ENCODE data around the gene ANKRD33B.
A peak's percentile ranks its signal among the peaks of the same experiment; 100 is the strongest.
"Not testable (repeated sequence)": the region's sequence is repeated elsewhere in the genome, so short reads cannot be mapped to it uniquely, and the experiment has no call there.

ANKRD33B gene

DNA sequence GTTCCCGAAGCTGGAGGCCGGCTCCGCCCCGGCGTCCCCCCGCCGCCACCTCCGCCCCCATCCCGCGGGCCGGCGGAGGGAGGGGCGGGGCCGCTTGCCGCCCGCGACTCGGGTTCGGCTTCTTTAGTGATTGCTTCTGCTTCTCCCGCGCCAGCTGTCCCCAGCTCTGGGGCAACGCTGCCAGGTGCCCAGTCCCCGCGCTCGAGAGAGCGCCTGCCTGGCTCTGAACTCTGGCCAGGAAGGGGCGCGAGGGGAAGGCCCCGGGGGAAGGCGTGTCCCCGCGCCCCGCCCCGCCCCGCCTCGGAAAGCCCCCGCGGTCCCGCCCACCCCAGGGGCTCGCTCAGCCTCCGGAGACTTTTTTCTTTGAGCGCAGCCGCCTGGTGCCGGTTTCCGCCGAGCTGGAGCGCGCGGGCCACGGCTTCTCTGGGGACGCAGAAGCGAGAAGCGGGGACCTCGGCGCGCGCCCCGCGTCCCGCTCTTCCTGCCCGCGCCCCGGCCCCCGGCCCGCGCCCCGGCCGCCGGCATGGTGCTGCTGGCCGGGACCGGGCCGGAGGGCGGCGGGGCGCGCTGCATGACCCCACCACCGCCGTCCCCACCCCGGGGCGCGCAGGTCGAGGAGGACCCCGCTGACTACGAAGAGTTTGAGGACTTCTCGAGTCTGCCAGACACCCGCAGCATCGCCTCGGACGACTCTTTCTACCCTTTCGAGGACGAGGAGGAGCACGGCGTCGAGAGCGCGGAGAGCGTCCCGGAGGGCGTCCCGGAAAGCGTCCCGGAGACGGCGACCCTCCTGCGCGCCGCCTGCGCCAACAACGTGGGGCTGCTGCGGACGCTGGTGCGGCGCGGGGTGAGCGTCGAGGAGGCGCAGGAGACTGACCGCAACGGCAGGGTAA lies at the start of gene ANKRD33B:
ANKRD33B (plus strand) TSS at position 126 of the 893 bp plus-strand sequence; CDS start at position 524, 398 bp downstream.
- peak within 1 kb of the TSS; percentile 97 for H3K4me3 ChIP-seq (ENCODE audit: low read depth, low read length)
- TF ChIP-seq, protein P1, sequence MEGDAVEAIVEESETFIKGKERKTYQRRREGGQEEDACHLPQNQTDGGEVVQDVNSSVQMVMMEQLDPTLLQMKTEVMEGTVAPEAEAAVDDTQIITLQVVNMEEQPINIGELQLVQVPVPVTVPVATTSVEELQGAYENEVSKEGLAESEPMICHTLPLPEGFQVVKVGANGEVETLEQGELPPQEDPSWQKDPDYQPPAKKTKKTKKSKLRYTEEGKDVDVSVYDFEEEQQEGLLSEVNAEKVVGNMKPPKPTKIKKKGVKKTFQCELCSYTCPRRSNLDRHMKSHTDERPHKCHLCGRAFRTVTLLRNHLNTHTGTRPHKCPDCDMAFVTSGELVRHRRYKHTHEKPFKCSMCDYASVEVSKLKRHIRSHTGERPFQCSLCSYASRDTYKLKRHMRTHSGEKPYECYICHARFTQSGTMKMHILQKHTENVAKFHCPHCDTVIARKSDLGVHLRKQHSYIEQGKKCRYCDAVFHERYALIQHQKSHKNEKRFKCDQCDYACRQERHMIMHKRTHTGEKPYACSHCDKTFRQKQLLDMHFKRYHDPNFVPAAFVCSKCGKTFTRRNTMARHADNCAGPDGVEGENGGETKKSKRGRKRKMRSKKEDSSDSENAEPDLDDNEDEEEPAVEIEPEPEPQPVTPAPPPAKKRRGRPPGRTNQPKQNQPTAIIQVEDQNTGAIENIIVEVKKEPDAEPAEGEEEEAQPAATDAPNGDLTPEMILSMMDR (IDR thresholded peaks at IDR 0.05; ENCODE audit: borderline replicate concordance, insufficient read depth, low read depth, low read length) = no peak

DNA sequence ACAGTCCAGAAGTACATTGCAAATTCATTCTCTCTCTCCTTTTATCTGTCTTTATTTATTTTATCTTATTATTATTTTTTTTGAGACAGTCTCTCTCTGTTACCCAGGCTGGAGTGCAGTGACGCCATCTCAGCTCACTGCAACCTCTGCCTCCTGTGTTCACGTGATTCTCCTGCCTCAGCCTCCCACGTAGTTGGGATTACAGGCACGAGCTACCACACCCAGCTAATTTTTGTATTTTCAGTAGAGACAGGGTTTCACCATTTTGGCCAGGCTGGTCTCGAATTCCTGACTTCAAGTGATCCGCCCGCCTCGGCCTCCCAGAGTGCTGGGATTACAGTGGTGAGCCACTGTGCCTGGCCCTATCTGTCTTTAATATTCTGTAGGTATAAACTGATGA lies 49.3 kb upstream of the ANKRD33B start:
- not testable (repeated sequence) for H3K4me3 ChIP-seq (ENCODE audit: low read depth, low read length)

DNA sequence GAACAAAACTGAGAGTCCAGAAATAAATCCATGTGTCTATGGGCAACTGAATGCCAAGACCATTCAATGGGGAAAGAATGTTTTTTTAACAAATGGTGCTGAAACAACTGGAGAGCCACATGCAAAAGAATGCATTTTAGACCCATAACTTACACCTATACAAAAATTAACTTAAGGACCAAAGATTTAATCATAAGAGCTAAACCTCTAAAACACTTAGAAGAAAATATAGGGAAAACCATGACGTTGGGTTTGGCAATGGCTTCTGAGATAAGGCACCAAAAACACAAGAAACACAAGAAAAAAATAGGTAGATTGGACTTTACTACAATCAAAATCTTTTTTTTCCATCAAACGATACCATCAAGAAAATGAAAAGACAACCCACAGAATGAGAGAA lies 48.4 kb upstream of the ANKRD33B start:
- H3K4me3 ChIP-seq (ENCODE audit: low read depth, low read length) = no peak overlapping the region
- TF ChIP-seq, protein P1 (IDR thresholded peaks at IDR 0.05; ENCODE audit: borderline replicate concordance, insufficient read depth, low read depth, low read length) = no peak

DNA sequence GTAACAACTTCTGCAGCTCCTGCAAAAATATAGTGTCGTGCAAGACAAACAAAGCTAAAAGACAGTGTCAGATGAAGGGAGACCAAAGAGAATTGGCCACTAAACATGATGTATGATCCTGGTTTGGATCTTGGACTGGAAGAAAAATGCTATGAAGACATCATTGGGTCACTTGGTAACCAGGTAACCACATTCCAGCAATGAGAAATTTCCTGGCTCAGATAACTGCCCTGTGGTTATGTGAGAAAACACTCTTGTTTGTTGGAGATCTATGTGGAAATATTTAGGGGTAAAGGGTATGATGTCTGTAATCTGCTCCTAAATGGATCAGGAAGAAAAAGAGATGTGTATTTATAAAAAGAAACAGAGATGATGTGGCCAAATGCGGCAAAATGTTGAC lies 45.5 kb upstream of the ANKRD33B start:
- TF ChIP-seq, protein P1 (IDR thresholded peaks at IDR 0.05; ENCODE audit: borderline replicate concordance, insufficient read depth, low read depth, low read length) = no peak

DNA sequence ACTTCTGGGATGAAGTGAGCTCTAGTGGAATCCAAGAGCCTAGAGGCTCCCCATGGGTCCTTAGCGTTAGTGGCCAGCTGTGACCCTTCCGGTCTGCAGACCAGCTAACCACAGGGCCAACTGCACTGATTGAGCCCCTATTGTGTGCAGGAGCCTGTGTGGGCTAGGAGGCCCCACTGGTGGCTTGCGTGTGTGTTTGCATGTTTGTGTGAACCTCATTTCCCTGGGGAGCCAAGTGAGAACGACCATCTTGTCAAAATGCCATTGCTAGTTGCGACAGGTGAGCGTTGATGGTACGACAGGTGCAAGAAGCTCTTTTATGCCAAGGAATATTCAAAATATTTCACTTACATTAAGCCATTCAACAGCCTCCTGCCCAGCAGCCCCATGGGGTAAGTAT lies 44.1 kb upstream of the ANKRD33B start:
- no peak overlapping the region for H3K4me3 ChIP-seq (ENCODE audit: low read depth, low read length)
- TF ChIP-seq, protein P1 (IDR thresholded peaks at IDR 0.05; ENCODE audit: borderline replicate concordance, insufficient read depth, low read depth, low read length) = no peak

More for the DNA sequence above, 45.5 kb upstream of the ANKRD33B start:
- no peak overlapping the region for H3K4me3 ChIP-seq (ENCODE audit: low read depth, low read length)

DNA sequence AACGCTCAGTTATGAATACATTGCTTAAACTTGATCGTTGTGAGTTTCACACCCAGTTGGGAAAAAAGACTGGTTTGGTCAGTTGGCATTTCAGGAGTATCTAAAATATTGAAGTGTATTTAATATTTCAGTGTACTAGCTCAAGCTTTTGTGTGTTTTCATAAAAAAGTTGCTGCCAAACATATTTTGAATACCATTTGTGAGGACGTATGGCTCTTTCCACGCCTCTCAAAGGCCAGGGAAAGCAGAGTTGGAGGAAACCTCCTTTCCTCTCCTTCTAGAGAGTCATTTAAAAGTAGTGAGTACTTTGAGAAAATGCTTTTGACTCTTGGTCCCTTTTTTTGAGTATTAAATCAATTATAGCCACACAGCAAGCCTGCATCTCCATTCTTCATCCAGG lies 43.2 kb upstream of the ANKRD33B start:
- no peak overlapping the region for H3K4me3 ChIP-seq (ENCODE audit: low read depth, low read length)
- TF ChIP-seq, protein P1 (IDR thresholded peaks at IDR 0.05; ENCODE audit: borderline replicate concordance, insufficient read depth, low read depth, low read length) = no peak

DNA sequence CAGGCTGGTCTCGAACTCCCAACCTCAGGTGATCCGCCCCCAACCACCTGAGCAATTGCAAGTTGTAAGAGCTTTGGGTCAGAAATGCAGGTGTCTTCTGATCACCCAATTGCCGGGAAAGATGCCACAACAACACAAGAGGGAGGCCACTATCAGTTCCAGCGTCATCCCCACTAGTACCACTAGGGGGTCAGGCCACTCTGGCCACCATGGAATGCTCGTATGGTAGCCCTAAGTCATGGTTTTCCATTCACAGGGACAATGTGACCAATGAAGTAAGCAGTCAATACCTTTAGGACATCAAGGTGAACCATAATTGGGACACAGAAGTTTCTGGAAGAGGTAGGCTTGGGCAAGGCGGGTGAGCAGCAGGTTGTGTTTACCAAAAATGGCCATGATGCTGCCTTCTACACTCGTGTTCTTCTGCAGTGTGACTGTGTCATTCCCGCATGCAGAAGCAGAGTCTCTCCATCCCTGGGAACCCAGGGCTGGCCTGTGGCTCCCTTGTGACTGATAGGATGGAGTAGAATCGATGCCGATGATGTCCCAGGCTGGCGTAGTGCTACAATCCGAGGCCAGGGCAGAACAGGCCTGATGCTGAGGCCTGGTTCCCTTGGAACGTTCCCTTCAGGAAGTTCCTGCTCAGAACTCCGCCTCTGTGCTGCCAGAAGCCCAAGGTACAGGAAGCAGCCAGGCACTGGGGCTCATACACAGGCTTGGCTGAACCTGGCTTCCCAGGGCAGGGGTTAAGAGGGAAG lies 42.2 kb upstream of the ANKRD33B start:
- TF ChIP-seq, protein P1 (IDR thresholded peaks at IDR 0.05; ENCODE audit: borderline replicate concordance, insufficient read depth, low read depth, low read length) = peak; percentile 66; the same call in 1 of the 2 replicates

More for the DNA sequence above, 42.2 kb upstream of the ANKRD33B start:
- no peak overlapping the region for H3K4me3 ChIP-seq (ENCODE audit: low read depth, low read length)

All from GM12875 (cell line).